Stimulated activated CD4-positive, alpha-beta T cell treated with anti-CD3 and anti-CD28 coated beads, Interleukin-2, amount 100 ng/mL, for 24 hours (primary cell): Measurements from ENCODE around the gene DENND1A.

Experiments
- DNase-seq, 2 donors: peaks; one replicate each; pipeline ENCODE4 v3.0.0-alpha.2; 2020

DENND1A gene

GRCh38 chr9:123807251-123807650 is 122.7 kb downstream of the DENND1A start:
- DNase-seq, result no peak

- DNase-seq, result no peak
Observed at GRCh38 chr9:123806829-123807228, 123.1 kb downstream of the DENND1A start.

- no peak for DNase-seq
Observed at GRCh38 chr9:123798195-123798594, 131.7 kb downstream of the DENND1A start.

- DNase-seq, result no peak
Observed at GRCh38 chr9:123796618-123797484, 133.1 kb downstream of the DENND1A start.

GRCh38 chr9:123796094-123796493 is 133.8 kb downstream of the DENND1A start:
- no peak for DNase-seq

GRCh38 chr9:123795336-123795735 is 134.6 kb downstream of the DENND1A start:
- no peak for DNase-seq

GRCh38 chr9:123792501-123792900 is 137.4 kb downstream of the DENND1A start:
- DNase-seq, result no peak

- no peak for DNase-seq
Observed at GRCh38 chr9:123789554-123790292, 140.2 kb downstream of the DENND1A start.

- no peak for DNase-seq
Observed at GRCh38 chr9:123787416-123787815, 142.5 kb downstream of the DENND1A start.

- no peak for DNase-seq
Observed at GRCh38 chr9:123784518-123784917, 145.4 kb downstream of the DENND1A start.

- DNase-seq, result no peak
Observed at GRCh38 chr9:123778232-123778902, 151.6 kb downstream of the DENND1A start.

- no peak for DNase-seq
Observed at GRCh38 chr9:123776708-123777537, 153.0 kb downstream of the DENND1A start.

GRCh38 chr9:123775289-123776284 is 154.3 kb downstream of the DENND1A start:
- no peak for DNase-seq

- DNase-seq, result no peak
Observed at GRCh38 chr9:123773783-123774182, 156.1 kb downstream of the DENND1A start.

- DNase-seq, result no peak
Observed at GRCh38 chr9:123772967-123773366, 157.0 kb downstream of the DENND1A start.

GRCh38 chr9:123772374-123772773 is 157.6 kb downstream of the DENND1A start:
- DNase-seq, result no peak

GRCh38 chr9:123771690-123772089 is 158.2 kb downstream of the DENND1A start:
- no peak for DNase-seq

GRCh38 chr9:123769719-123770118 is 160.2 kb downstream of the DENND1A start:
- DNase-seq, result no peak

- DNase-seq, result no peak
Observed at GRCh38 chr9:123763910-123764588, 165.9 kb downstream of the DENND1A start.

GRCh38 chr9:123761905-123762605 is 167.9 kb downstream of the DENND1A start:
- DNase-seq, result no peak
